Fibroblast of mammary gland (primary cell): ENCODE data around the gene ASXL3.

Experiments
- DNase-seq: peaks from one replicate; pipeline ENCODE4 v3.0.0-alpha.2; 2010; ENCODE audit warnings: low read depth
- H3K4me3 ChIP-seq: 2 replicates; pipeline ENCODE4 v1.5.1; 2011; ENCODE audit warnings: low read depth, mild to moderate bottlenecking, low read length, moderate library complexity; ENCODE audit not compliant: control insufficient read depth
- CTCF ChIP-seq: conservative IDR thresholded peaks from 2 replicates; pipeline ENCODE4 v1.5.1; 2011; ENCODE audit warnings: low read depth, low read length, inconsistent platforms; ENCODE audit not compliant: control insufficient read depth, insufficient read depth

ASXL3 gene

GRCh38 chr18:33677891-33678290 lies 99.9 kb downstream of the ASXL3 start:
- no peak for DNase-seq
- no peak for TF ChIP-seq CTCF

GRCh38 chr18:33682436-33682835 lies 104.4 kb downstream of the ASXL3 start:
- no peak for DNase-seq
- no peak overlapping the region for H3K4me3 ChIP-seq
- TF ChIP-seq CTCF = no peak

More at GRCh38 chr18:33677891-33678290, 99.9 kb downstream of the ASXL3 start:
- no peak overlapping the region for H3K4me3 ChIP-seq

GRCh38 chr18:33694593-33694992 lies 116.6 kb downstream of the ASXL3 start:
- no peak for DNase-seq
- TF ChIP-seq CTCF = no peak
- H3K4me3 ChIP-seq = no peak overlapping the region

- no peak for TF ChIP-seq CTCF
- DNase-seq = no peak
- H3K4me3 ChIP-seq = no peak overlapping the region
Measured at GRCh38 chr18:33696332-33697162, 118.5 kb downstream of the ASXL3 start.

GRCh38 chr18:33697498-33697897 lies 119.5 kb downstream of the ASXL3 start:
- no peak for DNase-seq
- H3K4me3 ChIP-seq = no peak overlapping the region
- TF ChIP-seq CTCF = no peak

- DNase-seq = no peak
- H3K4me3 ChIP-seq = no peak overlapping the region
- no peak for TF ChIP-seq CTCF
Measured at GRCh38 chr18:33699372-33699771, 121.4 kb downstream of the ASXL3 start.

- no peak for TF ChIP-seq CTCF
- DNase-seq = no peak
- H3K4me3 ChIP-seq = no peak overlapping the region
Measured at GRCh38 chr18:33700513-33700976, 122.5 kb downstream of the ASXL3 start.
